ENCODE measurements around the gene CDC7. TPM values are rescaled to one million over a fixed set of nuclear protein-coding genes. Genes with fewer than 3 reads are reported as not detected.

CDC7 gene
- total and polyA plus RNA-seq, 9 of the 15 experiments (the other 6 are each of a cell fraction or from before 2014, with no cell fraction given), result 22.3 to 66.8 (median 44.2) TPM

DNA sequence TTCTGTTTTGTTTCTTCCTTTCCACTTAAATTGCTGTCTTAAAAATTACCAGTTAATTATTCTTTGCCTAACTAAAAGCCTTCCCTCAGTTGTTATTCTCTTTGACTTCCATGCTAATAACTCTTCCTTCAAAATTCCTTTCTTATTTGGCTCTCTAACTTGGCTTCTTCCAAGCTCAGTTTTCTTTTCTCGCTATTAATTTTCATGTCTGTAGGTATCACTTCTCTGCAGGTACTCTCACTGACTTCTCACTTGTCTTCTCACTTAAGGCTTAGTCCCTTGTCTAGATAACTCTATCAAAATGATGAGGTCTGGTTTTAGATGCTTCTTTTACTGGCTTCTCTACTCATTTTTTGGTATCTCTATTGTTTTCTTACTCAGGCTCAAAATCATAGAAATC lies 10.1 kb downstream of the CDC7 start:
- no peaks in the 10 kb centered on the region for H3K27me3 ChIP-seq (ENCODE audit: control insufficient read depth in 2 of 2, insufficient read depth in 2 of 2, low read length in 2 of 2)
- H3K4me2 ChIP-seq (ENCODE audit: insufficient read depth, low read length), result no peak overlapping the region
- POLR2A ChIA-PET, result interaction anchor here (0.6 kb wide), 1 partner anchor 9 kb away, joined by 4 read pairs; no protein-coding TSS in a partner anchor
- no TSS peak for BruUV-seq (replicated peaks)
- H3K9ac ChIP-seq (ENCODE audit: insufficient read depth in 1 of 2, low read depth in 2 of 2, low read length in 2 of 2), result no peak overlapping the region
- intact Hi-C loops (cut with micrococcal nuclease), result loop anchor here (1.0 kb wide), 1 partner anchor 418 kb away; no protein-coding TSS in a partner anchor
- no peak for DNase-seq (ENCODE audit: extremely low read depth in 1 of 4, low spot score in 3 of 4)
- no peak for ATAC-seq
- 82% methylated on average over 1 of the region's 1 CpG for WGBS (ENCODE audit: insufficient coverage, low coverage, missing lambda C conversion rate)
- TF ChIP-seq TAF9B (IDR thresholded peaks at IDR 0.05; ENCODE audit: partially characterized antibody) (no peak), OTX1 (CRISPR knock-in tag; IDR thresholded peaks at IDR 0.05) (no peak), ZNF384 (IDR thresholded peaks at IDR 0.05; ENCODE audit: low read depth, low read length) (no peak), ZNF12 (CRISPR knock-in tag; IDR thresholded peaks at IDR 0.05) (no peak), ZNF668 (CRISPR knock-in tag; IDR thresholded peaks at IDR 0.05) (no peak), ELK3 (CRISPR knock-in tag; IDR thresholded peaks at IDR 0.05) (no peak), PATZ1 (CRISPR knock-in tag; IDR thresholded peaks at IDR 0.05; ENCODE audit: borderline replicate concordance) (no peak), ESRRB (CRISPR knock-in tag; IDR thresholded peaks at IDR 0.05; ENCODE audit: borderline replicate concordance) (no peak), FOXP1 (CRISPR knock-in tag; IDR thresholded peaks at IDR 0.05) (no peak), TBP (optimal IDR thresholded peaks at IDR 0.05; ENCODE audit: low read depth, low read length) (no peak)
- TF ChIP-seq, protein P1, sequence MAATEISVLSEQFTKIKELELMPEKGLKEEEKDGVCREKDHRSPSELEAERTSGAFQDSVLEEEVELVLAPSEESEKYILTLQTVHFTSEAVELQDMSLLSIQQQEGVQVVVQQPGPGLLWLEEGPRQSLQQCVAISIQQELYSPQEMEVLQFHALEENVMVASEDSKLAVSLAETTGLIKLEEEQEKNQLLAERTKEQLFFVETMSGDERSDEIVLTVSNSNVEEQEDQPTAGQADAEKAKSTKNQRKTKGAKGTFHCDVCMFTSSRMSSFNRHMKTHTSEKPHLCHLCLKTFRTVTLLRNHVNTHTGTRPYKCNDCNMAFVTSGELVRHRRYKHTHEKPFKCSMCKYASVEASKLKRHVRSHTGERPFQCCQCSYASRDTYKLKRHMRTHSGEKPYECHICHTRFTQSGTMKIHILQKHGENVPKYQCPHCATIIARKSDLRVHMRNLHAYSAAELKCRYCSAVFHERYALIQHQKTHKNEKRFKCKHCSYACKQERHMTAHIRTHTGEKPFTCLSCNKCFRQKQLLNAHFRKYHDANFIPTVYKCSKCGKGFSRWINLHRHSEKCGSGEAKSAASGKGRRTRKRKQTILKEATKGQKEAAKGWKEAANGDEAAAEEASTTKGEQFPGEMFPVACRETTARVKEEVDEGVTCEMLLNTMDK (IDR thresholded peaks at IDR 0.05; ENCODE audit: borderline replicate concordance, insufficient read depth, low read depth, low read length, poor library complexity, severe bottlenecking), result no peak
- TF ChIP-seq, protein P2, sequence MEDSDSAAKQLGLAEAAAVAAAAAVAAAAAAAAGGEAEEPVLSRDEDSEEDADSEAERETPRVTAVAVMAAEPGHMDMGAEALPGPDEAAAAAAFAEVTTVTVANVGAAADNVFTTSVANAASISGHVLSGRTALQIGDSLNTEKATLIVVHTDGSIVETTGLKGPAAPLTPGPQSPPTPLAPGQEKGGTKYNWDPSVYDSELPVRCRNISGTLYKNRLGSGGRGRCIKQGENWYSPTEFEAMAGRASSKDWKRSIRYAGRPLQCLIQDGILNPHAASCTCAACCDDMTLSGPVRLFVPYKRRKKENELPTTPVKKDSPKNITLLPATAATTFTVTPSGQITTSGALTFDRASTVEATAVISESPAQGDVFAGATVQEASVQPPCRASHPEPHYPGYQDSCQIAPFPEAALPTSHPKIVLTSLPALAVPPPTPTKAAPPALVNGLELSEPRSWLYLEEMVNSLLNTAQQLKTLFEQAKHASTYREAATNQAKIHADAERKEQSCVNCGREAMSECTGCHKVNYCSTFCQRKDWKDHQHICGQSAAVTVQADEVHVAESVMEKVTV (CRISPR knock-in tag; IDR thresholded peaks at IDR 0.05), result no peak
- in situ Hi-C loops (cut with MboI), result loop anchor here (5.0 kb wide), 2 partner anchors 417 to 782 kb away; no protein-coding TSS in a partner anchor
- H3K9me3 ChIP-seq (replicated peaks; ENCODE audit: control insufficient read depth, insufficient read depth, low read depth, low read length), result no peaks in the 10 kb centered on the region
- H3K27ac ChIP-seq (ENCODE audit: extremely low read depth, low read depth, low read length), result no peak overlapping the region
- CTCF ChIA-PET (ENCODE audit: low intra/inter-chr PET ratio), result interaction anchor here (3.4 kb wide), 1 partner anchor 416 kb away, joined by 50 read pairs; no protein-coding TSS in a partner anchor
- H3K36me3 ChIP-seq (ENCODE audit: control insufficient read depth, insufficient read depth, low read length), result peaks cover 88% of the 10 kb centered on the region
- H4K20me1 ChIP-seq (replicated peaks; ENCODE audit: control insufficient read depth, insufficient read depth, low read length), result no peaks in the 10 kb centered on the region
- no peak overlapping the region for H2AFZ ChIP-seq (ENCODE audit: low read depth, low read length)
- H3K79me2 ChIP-seq (ENCODE audit: control insufficient read depth, insufficient read depth, low read length), result peaks cover 29% of the 10 kb centered on the region
- FAIRE-seq, result no peak
- no peak overlapping the region for H3K4me3 ChIP-seq
- no peaks in the 10 kb centered on the region for H3K9me1 ChIP-seq (ENCODE audit: control insufficient read depth, insufficient read depth, low read length)
- H3K4me1 ChIP-seq (replicated peaks in 1 of 2; ENCODE audit: control insufficient read depth in 2 of 2, insufficient read depth in 2 of 2, low read length in 2 of 2), result peaks cover 0 to 1% of the 10 kb centered on the region in 2 experiments; a peak in 1 of 5 replicates
